NCI-H2107 treated with DMSO at 0.1 percent for 48 hours (cell line): ENCODE measurements around the gene RSKR.
A peak's percentile ranks its signal among the peaks of the same experiment; 100 is the strongest.
"Not testable (repeated sequence)": the region's sequence is repeated elsewhere in the genome, so short reads cannot be mapped to it uniquely, and the experiment has no call there.

Experiments
- DNase-seq: peaks from one replicate; lab custom pipeline; 2025; ENCODE audit not compliant: unreplicated experiment; lab: John Stamatoyannopoulos, UW

The RSKR gene

GRCh38 chr17:28623696-28624095 is 9.7 kb upstream of the RSKR start:
- DNase-seq, result no peak

- DNase-seq, result peak; percentile 82
These were observed 8.2 kb upstream of the RSKR start for GRCh38 chr17:28622186-28622585.

- no peak for DNase-seq
These were observed 6.0 kb upstream of the RSKR start for GRCh38 chr17:28620010-28620409.

GRCh38 chr17:28618464-28618863 is 4.5 kb upstream of the RSKR start:
- DNase-seq, result no peak

DNA sequence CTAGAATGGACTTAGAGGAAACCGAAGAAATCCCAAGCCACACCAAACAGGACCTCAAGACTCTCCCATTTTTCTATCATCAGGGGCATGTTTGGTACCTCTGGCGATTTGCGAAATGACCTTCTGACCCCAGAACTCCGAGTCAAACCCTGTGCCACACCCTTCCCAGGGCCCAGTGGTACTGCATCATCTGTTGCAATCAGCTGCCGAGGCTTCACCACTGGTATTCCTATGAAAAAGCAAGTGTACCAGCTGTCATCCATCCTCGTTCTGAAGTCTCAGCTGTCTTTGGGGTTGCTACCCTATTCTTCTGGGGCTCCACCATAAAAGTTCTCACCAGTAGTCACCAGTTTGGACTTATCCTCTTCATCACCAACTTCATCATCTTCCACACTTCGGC is 2.3 kb upstream of the RSKR start:
- DNase-seq, result no peak

- no peak for DNase-seq
These were observed 1.4 kb upstream of the RSKR start for GRCh38 chr17:28615260-28615940.

DNA sequence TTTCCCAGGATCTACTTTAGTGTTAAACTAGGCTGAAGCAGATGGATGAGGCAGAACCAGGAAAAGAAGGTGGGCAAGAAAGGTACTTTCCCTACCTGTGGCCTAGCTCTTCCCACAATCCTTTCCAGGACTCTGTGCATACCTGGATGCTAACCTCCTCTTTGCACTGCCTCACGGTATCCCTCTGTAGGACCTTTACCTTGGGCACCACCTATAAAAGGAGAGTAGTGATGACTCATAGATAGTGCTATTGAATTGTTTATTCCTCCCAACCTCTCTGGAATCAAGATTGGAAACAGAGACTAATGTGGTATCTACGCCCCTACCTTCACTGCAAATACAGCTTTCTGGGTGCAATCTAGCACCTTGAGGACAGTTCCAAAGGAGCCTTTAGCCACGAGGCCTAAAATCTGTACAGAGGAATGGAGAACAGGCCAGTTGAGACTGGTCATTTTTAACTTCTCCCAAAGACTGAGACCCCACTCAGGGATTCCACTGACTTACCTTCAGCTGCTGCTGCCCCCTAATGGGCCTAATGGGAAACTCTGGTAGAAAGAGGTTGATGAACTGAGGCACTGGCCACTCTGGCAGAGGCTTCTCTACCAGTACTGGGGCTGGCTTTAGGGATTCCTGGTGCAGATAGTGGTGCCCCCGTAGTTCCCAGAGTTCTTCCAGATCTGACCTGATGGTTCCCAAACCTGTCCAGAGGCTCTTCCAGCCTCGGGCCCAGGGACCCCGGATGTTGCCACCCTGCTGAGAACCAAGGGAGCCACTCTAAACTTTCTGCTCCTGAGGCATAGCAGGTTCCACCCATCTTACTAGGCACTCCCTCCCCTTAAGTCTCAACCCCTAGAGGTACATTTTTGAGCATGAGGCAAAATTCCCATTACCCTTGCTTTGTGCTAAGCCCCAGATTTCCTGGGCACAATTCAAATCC is 781 bp downstream of the RSKR start:
- DNase-seq, result no peak

DNA sequence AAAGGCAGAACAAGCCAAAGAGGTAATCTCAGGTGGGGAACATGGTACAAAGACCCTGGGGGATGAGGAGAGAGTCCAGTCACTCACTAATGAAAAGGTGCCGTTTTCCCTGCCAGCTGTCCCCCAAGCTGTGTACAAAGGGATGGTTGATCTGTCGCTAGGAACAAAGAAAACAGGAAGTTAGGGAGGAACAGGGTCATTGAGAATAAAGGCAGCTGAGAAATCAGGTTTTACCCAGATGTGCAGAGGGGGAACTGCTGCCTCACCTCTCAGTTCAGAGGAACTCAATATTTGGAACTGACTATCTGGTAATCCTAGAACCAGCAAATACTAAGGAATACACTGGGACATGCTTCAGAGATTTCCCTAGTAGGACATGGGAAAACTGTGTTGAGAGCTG is 1.5 kb downstream of the RSKR start:
- DNase-seq, result no peak

DNA sequence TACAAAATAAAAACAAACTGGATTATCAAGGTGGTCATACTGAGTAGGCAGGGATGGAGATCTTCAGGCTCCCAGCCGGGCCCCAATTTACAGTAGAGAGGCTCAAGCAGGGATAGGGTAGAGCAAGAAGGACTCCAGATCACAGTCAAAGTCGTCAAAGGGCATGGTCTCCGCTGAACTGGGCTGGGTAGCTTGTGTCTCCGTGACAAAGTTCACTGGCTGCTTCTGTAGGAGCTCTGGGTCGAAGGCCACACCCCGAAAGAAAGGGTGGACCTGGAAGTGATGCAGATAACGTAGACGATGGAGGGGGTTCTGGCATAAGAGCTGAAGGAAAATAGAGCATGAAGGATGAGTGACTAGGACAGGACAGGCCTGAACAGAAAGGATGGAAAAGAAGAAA is 3.6 kb downstream of the RSKR start:
- no peak for DNase-seq

- DNase-seq, result not testable (repeated sequence)
These were observed 10.0 kb downstream of the RSKR start for GRCh38 chr17:28604031-28604430.

- DNase-seq, result peak; percentile 58
These were observed 14.4 kb downstream of the RSKR start for GRCh38 chr17:28599311-28600184.

- peak; percentile 83 for DNase-seq
These were observed 15.1 kb downstream of the RSKR start, which contains the start of gene SPAG5 for GRCh38 chr17:28598799-28599310. Gene SPAG5 (minus strand): TSS chr17:28599025. CDS start chr17:28598946, 79 bp downstream.

GRCh38 chr17:28598389-28598788 is 15.6 kb downstream of the RSKR start:
- no peak for DNase-seq

DNA sequence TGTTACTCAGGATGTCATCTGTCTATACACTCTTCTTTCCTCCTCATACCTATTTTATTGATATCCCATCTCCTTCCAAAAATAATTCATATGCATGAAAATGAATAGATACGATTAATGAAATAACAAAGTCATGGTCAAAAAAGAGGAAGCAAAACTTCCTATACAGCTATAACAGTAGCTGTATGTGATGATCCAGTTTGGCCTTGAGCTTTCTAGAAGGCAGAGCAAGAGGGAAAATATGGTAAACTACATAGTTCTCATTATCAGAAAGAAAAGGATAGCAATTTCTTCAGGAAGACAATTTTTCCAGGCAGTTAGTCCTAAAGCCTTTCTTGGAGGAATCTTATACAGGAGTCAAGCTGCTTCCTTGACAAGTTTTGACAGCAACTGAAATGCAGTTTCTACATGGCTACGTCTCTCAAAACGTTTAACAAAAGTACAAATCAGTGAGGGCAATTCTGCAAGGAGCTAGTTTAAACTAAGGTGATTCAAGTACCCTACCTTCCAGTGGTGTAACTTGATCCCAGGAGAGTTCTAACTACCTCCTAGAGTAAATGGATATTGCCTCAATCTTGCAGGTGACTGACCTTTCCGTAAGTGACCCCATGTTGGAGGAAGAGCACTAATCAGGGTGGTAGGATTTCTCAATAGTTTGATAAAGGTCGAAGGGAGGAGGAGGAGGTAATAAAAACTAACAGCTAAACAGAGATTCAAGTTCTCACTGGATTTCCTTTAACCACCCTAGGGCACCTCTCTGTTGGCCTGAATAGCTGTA is 16.2 kb downstream of the RSKR start:
- no peak for DNase-seq

DNA sequence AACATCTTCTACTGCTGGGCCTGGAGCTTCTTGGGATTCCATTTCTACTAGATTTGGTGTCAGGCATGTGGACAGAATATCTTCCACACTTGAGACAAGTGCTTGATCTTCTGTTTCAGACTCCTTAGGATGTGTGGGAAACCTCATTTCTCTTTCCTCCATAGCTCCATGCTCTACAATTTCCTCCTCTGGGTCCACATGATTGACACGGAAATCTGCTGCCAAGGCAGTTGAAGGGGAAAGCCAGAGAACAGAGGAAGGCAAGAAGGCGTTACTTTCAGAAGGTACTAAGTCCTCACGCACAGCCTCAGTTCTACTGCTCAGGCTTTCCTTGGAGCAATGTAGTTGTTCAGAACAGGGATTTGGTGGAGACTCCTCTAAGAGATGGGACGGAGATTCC is 21.7 kb downstream of the RSKR start:
- no peak for DNase-seq

- no peak for DNase-seq
These were observed 28.1 kb downstream of the RSKR start for GRCh38 chr17:28585851-28586250.

- DNase-seq, result no peak
These were observed 29.6 kb downstream of the RSKR start for GRCh38 chr17:28584434-28584833.

- no peak for DNase-seq
These were observed 31.5 kb downstream of the RSKR start for GRCh38 chr17:28582513-28582912.

DNA sequence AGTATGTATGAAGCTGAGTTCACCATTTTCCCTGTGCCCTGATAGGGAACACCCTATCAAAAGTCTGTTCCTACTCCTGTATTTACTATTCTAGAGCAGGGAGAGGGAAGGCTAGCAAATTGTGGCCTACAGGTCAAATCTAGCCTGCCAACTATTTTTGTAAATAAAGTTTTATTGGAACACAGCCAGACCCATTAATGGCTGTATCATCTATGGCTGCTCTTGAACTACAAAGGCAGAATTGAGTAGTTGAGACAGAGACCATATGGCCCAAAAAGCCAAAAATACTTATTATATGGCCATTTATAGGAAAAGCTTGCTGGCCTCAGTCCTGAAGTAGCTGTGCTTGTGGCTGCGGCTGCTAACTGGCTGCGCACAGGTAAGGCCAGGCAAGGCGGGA is 33.0 kb downstream of the RSKR start:
- DNase-seq, result no peak

GRCh38 chr17:28579526-28579925 is 34.5 kb downstream of the RSKR start:
- DNase-seq, result no peak
